Measurements from ENCODE around the gene MIER1.

DNA sequence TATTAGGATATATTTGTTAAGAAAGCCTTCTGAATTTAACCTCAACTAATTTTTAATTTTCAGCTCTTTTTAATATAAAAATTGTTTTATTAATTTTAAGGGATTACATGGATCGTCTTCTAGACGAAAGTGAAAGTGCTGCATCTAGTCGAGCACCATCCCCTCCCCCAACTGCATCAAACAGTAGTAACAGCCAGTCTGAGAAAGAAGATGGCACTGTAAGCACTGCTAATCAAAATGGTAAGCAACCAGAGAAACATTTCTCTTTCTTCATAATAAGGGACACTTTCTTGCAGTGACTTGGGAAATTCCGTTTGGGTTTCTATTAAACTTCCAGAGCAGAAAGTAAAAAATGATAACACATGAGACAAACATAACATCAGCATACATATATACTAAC lies 56.9 kb downstream of the MIER1 start:
- TF ChIP-seq, protein P1, sequence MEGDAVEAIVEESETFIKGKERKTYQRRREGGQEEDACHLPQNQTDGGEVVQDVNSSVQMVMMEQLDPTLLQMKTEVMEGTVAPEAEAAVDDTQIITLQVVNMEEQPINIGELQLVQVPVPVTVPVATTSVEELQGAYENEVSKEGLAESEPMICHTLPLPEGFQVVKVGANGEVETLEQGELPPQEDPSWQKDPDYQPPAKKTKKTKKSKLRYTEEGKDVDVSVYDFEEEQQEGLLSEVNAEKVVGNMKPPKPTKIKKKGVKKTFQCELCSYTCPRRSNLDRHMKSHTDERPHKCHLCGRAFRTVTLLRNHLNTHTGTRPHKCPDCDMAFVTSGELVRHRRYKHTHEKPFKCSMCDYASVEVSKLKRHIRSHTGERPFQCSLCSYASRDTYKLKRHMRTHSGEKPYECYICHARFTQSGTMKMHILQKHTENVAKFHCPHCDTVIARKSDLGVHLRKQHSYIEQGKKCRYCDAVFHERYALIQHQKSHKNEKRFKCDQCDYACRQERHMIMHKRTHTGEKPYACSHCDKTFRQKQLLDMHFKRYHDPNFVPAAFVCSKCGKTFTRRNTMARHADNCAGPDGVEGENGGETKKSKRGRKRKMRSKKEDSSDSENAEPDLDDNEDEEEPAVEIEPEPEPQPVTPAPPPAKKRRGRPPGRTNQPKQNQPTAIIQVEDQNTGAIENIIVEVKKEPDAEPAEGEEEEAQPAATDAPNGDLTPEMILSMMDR (tag by site-specific recombination; IDR thresholded peaks at IDR 0.05), result no peak
- no peak for TF ChIP-seq TCF7L2 (IDR thresholded peaks at IDR 0.05; ENCODE audit: borderline replicate concordance, low read depth, low read length)
- no peak for TF ChIP-seq ZNF146 (tag by site-specific recombination; IDR thresholded peaks at IDR 0.05)

All from HEK293 (cell line).